ENCODE measurements around the gene CIDEC.
A peak's percentile ranks its signal among the peaks of the same experiment; 100 is the strongest.
"Not testable (repeated sequence)": the region's sequence is repeated elsewhere in the genome, so short reads cannot be mapped to it uniquely, and the experiment has no call there.

CIDEC gene

DNA sequence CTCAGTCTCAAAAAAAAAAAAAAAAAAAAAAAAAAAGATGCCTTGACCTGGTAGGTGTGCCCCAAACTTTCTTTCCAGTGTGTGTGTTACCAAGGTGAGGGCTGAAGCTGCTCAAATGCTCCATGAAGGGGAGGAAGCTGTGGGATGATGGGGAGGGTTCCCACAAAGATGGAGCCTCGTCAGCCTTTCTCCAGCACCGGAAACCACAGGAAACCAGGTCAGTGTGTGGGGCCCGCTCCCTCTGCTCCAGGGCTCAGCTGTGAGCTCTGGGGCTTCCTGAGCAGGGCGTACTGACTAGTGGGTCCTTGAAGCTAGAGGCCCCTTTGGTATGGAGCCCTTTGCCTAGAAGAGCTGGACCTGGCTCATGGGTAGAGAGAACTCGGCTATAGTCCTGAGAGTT is 21.9 kb upstream of the CIDEC start:
- DNase-seq (ENCODE audit: low spot score): no peak

DNA sequence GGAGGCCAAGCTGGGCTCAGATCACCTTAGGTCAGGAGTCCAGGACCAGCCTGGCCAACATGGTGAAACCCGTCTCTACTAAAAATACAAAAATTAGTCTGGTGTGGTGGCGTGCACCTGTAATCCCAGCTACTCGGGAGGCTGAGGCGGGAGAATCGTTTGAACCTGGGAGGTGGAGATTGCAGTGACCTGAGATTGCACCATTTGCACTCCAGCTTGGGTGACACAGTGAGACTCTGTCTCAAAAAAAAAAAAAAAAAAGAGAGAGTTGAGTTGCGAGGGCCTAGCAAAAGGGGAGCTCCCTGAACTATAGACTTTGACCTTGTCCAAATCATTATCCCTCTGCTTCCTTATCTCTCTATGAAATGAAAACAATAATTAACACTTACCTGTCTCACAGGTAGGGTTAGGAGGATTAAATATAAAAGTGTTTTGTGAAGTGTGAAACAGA is 20.9 kb upstream of the CIDEC start:
- DNase-seq (ENCODE audit: low spot score): not testable (repeated sequence)

DNA sequence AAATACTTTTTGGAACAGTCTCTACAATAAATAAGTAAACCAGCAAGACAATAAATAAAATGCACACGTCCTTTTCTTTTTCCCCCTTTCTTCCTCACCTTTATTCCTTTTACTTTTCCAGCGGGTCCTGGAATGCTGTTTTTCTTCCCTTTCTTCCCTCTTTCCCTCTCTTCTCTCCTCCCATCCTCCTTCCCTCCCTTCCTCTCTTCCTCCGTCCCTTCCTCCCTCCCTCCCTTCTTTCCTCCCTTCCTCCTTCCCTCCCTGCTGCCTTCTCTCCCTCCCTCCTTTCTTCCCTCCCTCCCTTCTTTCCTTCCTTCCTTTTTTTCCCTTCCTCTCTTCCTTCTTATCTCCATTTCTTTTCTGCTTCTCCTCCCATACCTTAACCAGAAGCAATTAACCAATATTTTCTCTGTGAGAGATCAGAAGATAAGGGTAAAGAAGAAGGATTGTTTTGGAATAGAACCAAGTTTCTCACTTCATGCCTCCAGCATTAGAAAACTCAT is 19.3 kb upstream of the CIDEC start:
- DNase-seq (ENCODE audit: low spot score): no peak

GRCh38 chr3:9898467-9899241 is 18.6 kb upstream of the CIDEC start:
- no peak for DNase-seq (ENCODE audit: low spot score)

DNA sequence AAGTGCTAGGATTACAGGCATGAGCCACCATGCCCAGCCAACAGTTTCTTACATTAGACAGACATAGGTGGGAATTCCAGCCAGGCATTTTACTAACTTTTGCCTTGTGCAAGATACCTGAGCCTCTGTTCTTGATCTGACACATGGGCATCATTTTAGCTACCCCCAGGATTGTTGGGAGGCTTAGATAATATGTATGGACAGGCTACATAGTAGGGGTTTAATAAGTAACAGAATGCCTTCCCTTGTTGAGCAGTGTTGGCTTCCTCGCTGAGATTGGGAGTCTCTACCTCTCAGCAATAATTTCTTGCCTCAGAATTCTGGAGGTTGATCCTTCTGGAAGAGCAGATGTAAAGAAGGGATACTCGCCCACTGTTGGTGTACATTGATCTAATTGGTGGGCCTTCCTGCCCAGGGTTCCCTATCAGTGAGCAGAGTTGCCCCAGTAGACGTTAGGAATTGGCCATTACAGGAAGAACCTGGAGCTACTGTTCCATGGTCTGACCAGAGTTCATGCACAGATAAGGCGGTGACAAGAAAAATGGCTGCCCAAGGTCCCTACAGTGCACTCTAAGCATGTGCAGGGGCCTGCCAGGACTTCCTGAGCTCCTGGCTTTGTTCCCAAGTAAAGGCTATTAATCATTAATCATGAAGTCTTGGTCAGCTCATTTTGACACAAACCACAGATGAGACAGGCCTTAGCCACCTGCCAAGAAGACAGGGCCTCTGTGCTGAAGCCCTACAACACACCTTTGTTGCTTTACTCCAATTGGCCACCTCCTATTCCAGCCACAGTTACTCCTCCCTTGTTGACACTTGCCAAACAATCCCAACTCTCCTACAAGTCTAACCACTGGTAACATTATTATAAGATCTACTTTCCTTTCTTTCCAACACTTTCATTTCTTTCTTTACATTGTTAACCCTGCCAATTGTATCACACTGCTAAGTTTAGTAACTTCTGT is 17.6 kb upstream of the CIDEC start:
- DNase-seq (ENCODE audit: low spot score): no peak

GRCh38 chr3:9896755-9897407 is 16.8 kb upstream of the CIDEC start:
- not testable (repeated sequence) for DNase-seq (ENCODE audit: low spot score)

DNA sequence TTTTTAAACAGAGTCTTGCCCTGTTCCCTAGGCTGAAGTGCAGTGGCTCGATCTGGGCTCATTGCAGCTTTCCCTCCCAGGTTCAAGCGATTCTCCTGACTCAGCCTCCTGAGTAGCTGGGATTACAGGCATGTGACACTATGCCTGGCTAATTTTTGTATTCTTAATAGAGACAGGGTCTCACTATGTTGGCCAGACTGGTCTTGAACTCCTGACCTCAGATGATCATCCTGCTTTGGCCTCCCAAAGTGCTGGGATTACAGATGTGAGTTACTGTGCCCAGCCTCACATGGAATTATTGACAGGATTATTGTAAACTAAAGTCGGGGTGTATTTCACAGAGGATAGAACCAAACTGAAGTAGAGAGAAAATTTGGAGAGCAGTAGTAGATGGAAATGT is 15.7 kb upstream of the CIDEC start:
- not testable (repeated sequence) for DNase-seq (ENCODE audit: low spot score)

DNA sequence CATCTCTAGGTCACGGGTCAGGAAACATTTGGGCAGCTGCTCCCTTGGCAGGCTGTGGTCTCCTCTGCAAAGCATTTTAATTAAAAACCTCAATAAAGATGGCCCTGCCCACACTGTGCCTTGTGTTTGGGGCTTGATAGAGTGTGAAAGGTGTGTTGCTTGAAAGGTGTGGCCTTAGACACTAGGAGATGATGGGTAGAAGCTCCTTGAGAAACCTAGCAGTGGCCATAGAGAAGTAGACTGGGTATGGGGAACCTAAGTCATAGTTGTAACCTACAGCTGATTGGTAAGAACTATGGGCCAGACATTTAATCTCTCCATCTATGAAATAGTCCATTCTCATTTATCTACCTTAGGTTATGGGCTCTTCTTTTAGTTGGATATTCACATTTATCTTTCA is 13.7 kb upstream of the CIDEC start:
- DNase-seq (ENCODE audit: low spot score): no peak

DNA sequence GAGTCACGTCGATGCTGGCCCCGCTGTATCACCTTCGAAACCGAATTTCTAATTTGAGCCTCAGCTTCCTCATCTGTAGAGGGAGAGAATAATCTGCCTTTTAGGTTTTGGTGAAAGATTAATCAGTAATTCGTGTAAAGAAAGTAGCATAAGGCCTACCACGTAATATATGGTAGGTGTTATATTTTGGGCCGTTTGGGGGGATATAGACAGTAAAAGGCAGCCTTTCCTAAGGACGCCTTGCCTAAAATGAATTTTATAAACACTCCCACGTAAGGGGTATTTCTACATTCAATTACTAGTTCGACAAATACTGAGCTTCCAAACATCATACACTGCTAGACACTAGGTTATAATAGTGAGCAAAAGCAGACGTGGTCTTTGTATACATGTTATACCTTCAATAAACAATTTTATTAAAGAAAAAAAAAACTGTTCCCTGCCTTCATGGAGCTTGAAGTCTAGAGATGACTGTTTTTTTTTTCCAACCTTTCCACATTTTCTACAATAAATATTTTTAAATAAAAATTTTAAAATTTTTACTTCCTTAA is 11.1 kb upstream of the CIDEC start:
- no peak for DNase-seq (ENCODE audit: low spot score)

DNA sequence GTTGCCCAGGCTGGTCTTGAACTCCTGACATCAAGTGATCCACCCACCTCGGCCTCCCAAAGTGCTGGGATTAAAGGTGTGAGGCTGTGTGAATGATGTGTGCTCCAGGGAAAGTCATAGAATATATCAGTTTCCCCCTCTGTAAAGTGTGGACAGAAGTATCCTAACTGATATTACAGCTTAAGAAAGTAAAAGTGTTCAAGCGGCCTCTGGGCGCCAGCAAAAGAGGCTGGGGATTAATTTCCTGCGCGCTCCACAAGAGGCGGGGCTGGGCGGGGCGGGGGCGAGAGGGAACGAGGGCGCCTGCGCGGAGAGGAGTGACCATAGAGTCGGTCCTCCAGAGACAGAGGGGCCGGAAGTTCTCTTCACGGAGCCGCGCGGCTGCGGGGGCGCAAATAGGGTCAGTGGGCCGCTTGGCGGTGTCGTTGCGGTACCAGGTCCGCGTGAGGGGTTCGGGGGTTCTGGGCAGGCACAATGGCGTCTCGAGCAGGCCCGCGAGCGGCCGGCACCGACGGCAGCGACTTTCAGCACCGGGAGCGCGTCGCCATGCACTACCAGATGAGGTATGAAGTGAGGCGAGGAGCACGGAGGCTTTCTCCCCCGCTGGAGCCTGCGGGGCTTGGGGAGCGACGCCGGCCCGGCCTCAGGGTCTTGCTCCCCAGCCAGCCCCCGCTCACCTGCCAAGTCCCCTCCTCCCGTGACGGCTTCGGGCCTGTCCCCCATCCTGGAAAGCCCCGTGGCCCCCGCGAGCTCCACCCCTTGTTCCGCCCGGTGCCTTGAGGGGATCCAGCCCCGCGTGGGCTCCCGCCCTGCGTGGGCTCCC is 10.4 kb upstream of the CIDEC start, which contains the start of gene JAGN1:
Gene JAGN1 (plus strand): TSS at position 362 of the 823 bp plus-strand sequence. CDS start 113 bp downstream, at position 475.
- peak; percentile 94 for DNase-seq (ENCODE audit: low spot score)

DNA sequence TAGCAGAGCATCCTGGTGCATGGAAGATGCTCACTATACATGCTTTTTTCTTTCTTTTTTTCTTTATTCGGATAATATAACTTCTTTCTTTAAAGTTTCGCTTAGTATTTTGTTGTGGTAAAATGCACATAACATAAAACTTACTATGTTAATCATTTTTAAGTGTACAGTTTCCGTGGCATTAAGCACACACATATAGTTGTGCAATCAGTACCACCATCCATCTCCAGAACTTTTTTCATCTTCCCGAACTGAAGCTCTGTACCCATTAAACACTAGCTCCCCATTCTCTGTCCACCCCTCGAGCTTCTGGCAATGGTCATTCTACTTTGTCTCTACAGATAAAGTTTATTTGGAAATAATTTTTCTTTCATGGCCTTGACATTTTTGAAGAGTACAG is 9.4 kb upstream of the CIDEC start:
- DNase-seq (ENCODE audit: low spot score): no peak

GRCh38 chr3:9888540-9888939 is 8.5 kb upstream of the CIDEC start:
- DNase-seq (ENCODE audit: low spot score): no peak

GRCh38 chr3:9887480-9887879 is 7.4 kb upstream of the CIDEC start:
- DNase-seq (ENCODE audit: low spot score): no peak

- DNase-seq (ENCODE audit: low spot score): no peak
These were observed 6.3 kb upstream of the CIDEC start for GRCh38 chr3:9886328-9886727.

- DNase-seq (ENCODE audit: low spot score): peak; percentile 86
These were observed 4.6 kb upstream of the CIDEC start for GRCh38 chr3:9884555-9885165.

DNA sequence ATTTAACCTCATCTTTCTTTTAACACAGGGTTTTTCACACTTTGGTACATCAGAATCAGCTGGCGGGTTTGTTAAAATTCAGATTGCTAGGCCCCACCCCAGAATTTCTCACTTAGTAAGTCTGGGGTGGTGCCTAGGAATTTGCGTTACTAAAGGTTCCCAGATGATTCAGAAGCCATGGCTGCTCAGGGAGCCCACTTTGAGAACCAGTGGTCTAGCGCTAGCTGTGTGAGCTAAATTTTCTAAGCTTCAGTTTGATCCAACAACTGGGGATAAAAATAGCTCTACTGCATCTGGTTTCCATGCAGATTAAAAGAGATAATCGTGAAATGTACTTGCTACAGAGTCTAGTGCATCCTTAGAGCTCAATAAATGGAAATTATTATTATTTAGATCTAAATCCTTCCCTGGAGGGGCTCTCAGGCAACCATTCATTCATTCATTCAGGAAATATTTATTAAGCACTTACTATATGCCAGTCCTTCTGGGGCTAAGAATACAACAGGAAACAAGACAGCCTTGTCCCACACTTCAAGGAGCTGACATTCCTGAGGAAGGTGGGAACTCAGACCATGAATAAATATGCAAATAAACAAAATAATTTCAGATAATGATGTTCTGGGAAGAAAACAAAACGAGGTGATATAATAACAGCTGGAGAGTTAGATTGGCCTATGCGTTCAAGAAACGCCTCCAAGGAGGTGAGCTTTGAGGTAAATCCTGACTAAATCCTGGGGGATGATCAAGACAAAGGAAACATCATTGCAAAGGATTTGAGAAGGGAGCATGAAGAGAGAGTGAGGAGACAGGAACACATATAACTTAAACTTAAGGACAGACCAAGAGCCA is 3.9 kb upstream of the CIDEC start:
- no peak for DNase-seq (ENCODE audit: low spot score)

GRCh38 chr3:9881441-9881840 is 1.4 kb upstream of the CIDEC start:
- no peak for DNase-seq (ENCODE audit: low spot score)

- no peak for DNase-seq (ENCODE audit: low spot score)
These were observed 1.4 kb downstream of the CIDEC start for GRCh38 chr3:9878700-9879099.

DNA sequence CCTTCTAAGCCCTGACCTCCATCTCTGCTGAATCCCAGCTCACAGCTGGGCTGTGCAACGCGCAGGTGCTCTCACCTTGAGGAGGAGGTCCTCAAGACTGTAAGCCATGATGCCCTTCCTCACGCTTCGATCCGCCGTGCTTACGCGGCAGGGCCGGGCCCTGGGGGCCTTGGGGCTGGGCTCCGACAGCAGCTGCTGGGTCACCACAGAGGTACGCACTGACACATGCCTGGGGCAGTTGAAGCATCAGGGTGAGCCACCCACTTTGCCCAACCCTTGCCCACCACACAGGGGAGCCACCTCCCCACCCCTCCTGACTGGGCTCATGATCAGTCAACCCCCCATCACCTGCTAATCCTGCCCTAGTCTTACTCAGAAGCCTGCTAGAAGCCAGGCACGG is 3.1 kb downstream of the CIDEC start:
- DNase-seq (ENCODE audit: low spot score): no peak

- DNase-seq (ENCODE audit: low spot score): not testable (repeated sequence)
These were observed 3.8 kb downstream of the CIDEC start for GRCh38 chr3:9876255-9876654.

Data from AG08396 (cell line).